PC-3 (cell line): Measurements from ENCODE around the gene PXT1.

Experiments used
- CTCF ChIP-seq: fragments of 300-600 bp; sonication (generic); conservative IDR thresholded peaks from 2 replicates; pipeline ENCODE4 v1.5.1; 2017; ENCODE audit warnings: antibody characterized with exemption, low read depth, mild to moderate bottlenecking, low read length
- EZH2phosphoT487 ChIP-seq: fragments of 300-600 bp; sonication (generic); IDR thresholded peaks from 2 replicates; pipeline ENCODE4 v1.6.1; 2018; ENCODE audit warnings: mild to moderate bottlenecking, antibody characterized with exemption, low read length, borderline replicate concordance

GRCh38 chr6:36426622-36427021 lies 16.0 kb downstream of the PXT1 start:
- TF ChIP-seq CTCF, result no peak
- TF ChIP-seq EZH2phosphoT487, result no peak
